H1 (cell line): ENCODE measurements around the gene PDGFA. TPM values are rescaled to one million over a fixed set of nuclear protein-coding genes. Genes with fewer than 3 reads are reported as not detected.

Experiments used
- CTCF ChIA-PET: fragments of 300-600 bp; sonication (Branson Sonifier 250); formaldehyde crosslinking; loops from one replicate; lab custom pipeline; 2021; ENCODE audit not compliant: partially characterized antibody; lab: Charles Lee
- POLR2A ChIA-PET: fragments of 300-600 bp; sonication (Branson Sonifier 250); formaldehyde crosslinking; loops from one replicate; lab custom pipeline; 2021; ENCODE audit warnings: inconsistent platforms; ENCODE audit not compliant: partially characterized antibody; lab: Charles Lee
- DNase-seq, 2 experiments: peaks; one replicate each; pipeline versions ENCODE4 v3.0.0 to v3.0.0-alpha.2; 2010 to 2022; ENCODE audit warnings: low spot score in 2 of 2, low read depth in 1 of 2, mixed read lengths in 1 of 2
- FAIRE-seq: peaks from 2 replicates; lab custom pipeline; 2011; peaks lifted over from hg19 to GRCh38; lab: Jason Lieb, UNC
- H2AFZ ChIP-seq: 2 replicates; pipeline ENCODE4 v1.8.1; 2012; ENCODE audit warnings: low read length, inconsistent platforms
- H2AK5ac ChIP-seq: 2 replicates; pipeline ENCODE4 v1.6.1; 2013; ENCODE audit warnings: low read depth, low read length
- H2BK120ac ChIP-seq: replicated peaks from 2 replicates; pipeline ENCODE3; 2013; ENCODE audit warnings: low read depth, low read length, inconsistent platforms
- H2BK12ac ChIP-seq: 2 replicates; pipeline ENCODE4 v1.6.1; 2013; ENCODE audit warnings: low read depth, low read length
- H2BK15ac ChIP-seq: 2 replicates; pipeline ENCODE4 v1.6.1; 2013; ENCODE audit warnings: low read length
- H2BK20ac ChIP-seq: 2 replicates; pipeline ENCODE4 v1.6.1; 2013; ENCODE audit warnings: low read length
- H2BK5ac ChIP-seq: 2 replicates; pipeline ENCODE4 v1.6.1; 2013; ENCODE audit warnings: low read depth, low read length
- H3K14ac ChIP-seq: 2 replicates; pipeline ENCODE4 v1.6.1; 2013; ENCODE audit warnings: inconsistent platforms; ENCODE audit not compliant: insufficient read length
- H3K18ac ChIP-seq: 2 replicates; pipeline ENCODE4 v1.6.1; 2013; ENCODE audit warnings: low read length; ENCODE audit errors: extremely low read depth
- H3K23ac ChIP-seq: 2 replicates; pipeline ENCODE4 v1.6.1; 2013; ENCODE audit warnings: inconsistent platforms; ENCODE audit not compliant: insufficient read length
- H3K23me2 ChIP-seq: 2 replicates; pipeline ENCODE4 v1.6.1; 2013; ENCODE audit warnings: low read depth, low read length
- H3K27ac ChIP-seq: 2 replicates; pipeline ENCODE4 v1.6.1; 2011; ENCODE audit warnings: low read depth, low read length, inconsistent platforms
- H3K27me3 ChIP-seq, 4 experiments: replicated peaks in 1 of 4; 1 replicate in 1 of 4; 2 replicates in 3 of 4; pipeline versions ENCODE4 v1.6.1 to v1.8.1; 2011 to 2013; ENCODE audit warnings: low read length in 3 of 4, mild to moderate bottlenecking in 3 of 4, inconsistent platforms in 2 of 4, mixed read lengths in 2 of 4, moderate library complexity in 1 of 4; ENCODE audit not compliant: control insufficient read depth in 3 of 4, insufficient read depth in 3 of 4; ENCODE audit errors: extremely low read depth in 1 of 4
- H3K36me3 ChIP-seq, 4 experiments: 2 replicates each; pipeline versions ENCODE4 v1.6.1 to v1.8.1; 2011 to 2013; ENCODE audit warnings: mild to moderate bottlenecking in 4 of 4, low read length in 3 of 4, moderate library complexity in 2 of 4, control low read depth in 1 of 4, inconsistent platforms in 1 of 4; ENCODE audit not compliant: insufficient read depth in 4 of 4, control insufficient read depth in 2 of 4
- H3K4ac ChIP-seq: replicated peaks from 2 replicates; pipeline ENCODE3; 2013; ENCODE audit warnings: low read length, low read depth, mixed read lengths, inconsistent platforms; ENCODE audit not compliant: insufficient read length
- H3K4me1 ChIP-seq, 4 experiments: replicated peaks in 1 of 4; 1 replicate in 1 of 4; 2 replicates in 3 of 4; pipeline versions ENCODE4 v1.6.1 to v1.8.1; 2011 to 2013; ENCODE audit warnings: low read length in 3 of 4, inconsistent platforms in 2 of 4, mixed read lengths in 1 of 4; ENCODE audit not compliant: insufficient read depth in 4 of 4, control insufficient read depth in 3 of 4
- H3K4me2 ChIP-seq, 2 experiments: 2 replicates each; pipeline versions ENCODE4 v1.6.1 to v1.8.1; 2011 to 2013; ENCODE audit warnings: low read depth in 2 of 2, low read length in 2 of 2, control low read depth in 1 of 2, inconsistent platforms in 1 of 2, mild to moderate bottlenecking in 1 of 2; ENCODE audit not compliant: insufficient read depth in 1 of 2
- H3K4me3 ChIP-seq, 4 experiments: fragments of 200-600, 300-600 bp in 1 of 4; sonication (generic), shearing (Covaris generic), sonication (Bioruptor Twin) in 1 of 4; 2 replicates each; pipeline versions ENCODE4 v1.5.1 to v1.8.1; 2011 to 2016; ENCODE audit warnings: low read length in 4 of 4, low read depth in 3 of 4, control low read depth in 2 of 4, inconsistent platforms in 2 of 4, mild to moderate bottlenecking in 2 of 4, mixed read lengths in 1 of 4, moderate library complexity in 1 of 4; ENCODE audit not compliant: insufficient read depth in 2 of 4; ENCODE audit errors: extremely low read depth in 1 of 4
- H3K56ac ChIP-seq: replicated peaks from 2 replicates; pipeline ENCODE3; 2013; ENCODE audit warnings: low read depth, mild to moderate bottlenecking, mixed read lengths, low read length, inconsistent platforms; ENCODE audit not compliant: insufficient read length
- H3K79me1 ChIP-seq: 2 replicates; pipeline ENCODE4 v1.6.1; 2013; ENCODE audit warnings: low read depth, low read length, control low read depth
- H3K79me2 ChIP-seq, 2 experiments: 2 replicates each; pipeline versions ENCODE4 v1.6.1 to v1.8.1; 2012 to 2013; ENCODE audit warnings: low read length in 2 of 2, mild to moderate bottlenecking in 2 of 2, inconsistent platforms in 1 of 2; ENCODE audit not compliant: insufficient read depth in 2 of 2, control insufficient read depth in 1 of 2
- H3K9ac ChIP-seq, 4 experiments: replicated peaks in 1 of 4; 1 replicate in 1 of 4; 2 replicates in 3 of 4; pipeline versions ENCODE4 v1.6.1 to v1.8.1; 2011 to 2013; ENCODE audit warnings: low read depth in 3 of 4, low read length in 3 of 4, control low read depth in 2 of 4, mild to moderate bottlenecking in 2 of 4, moderate library complexity in 2 of 4, inconsistent platforms in 1 of 4; ENCODE audit errors: extremely low read depth in 1 of 4
- H3K9me3 ChIP-seq, 2 experiments: 2 replicates each; pipeline versions ENCODE4 v1.6.1 to v1.8.1; 2012 to 2013; ENCODE audit warnings: mild to moderate bottlenecking in 2 of 2, moderate library complexity in 2 of 2, control low read depth in 1 of 2, inconsistent platforms in 1 of 2, low read depth in 1 of 2, low read length in 1 of 2, mixed read lengths in 1 of 2; ENCODE audit not compliant: insufficient read depth in 2 of 2
- H4K20me1 ChIP-seq, 2 experiments: replicated peaks in 1 of 2; 2 replicates each; pipeline versions ENCODE3 to v1.8.1; 2011 to 2013; ENCODE audit warnings: inconsistent platforms in 2 of 2, low read length in 2 of 2, mild to moderate bottlenecking in 1 of 2; ENCODE audit not compliant: insufficient read depth in 2 of 2, control insufficient read depth in 1 of 2
- H4K5ac ChIP-seq: 2 replicates; pipeline ENCODE4 v1.6.1; 2013; ENCODE audit warnings: low read length, low read depth, mixed read lengths, inconsistent platforms; ENCODE audit not compliant: insufficient read length
- H4K8ac ChIP-seq: 2 replicates; pipeline ENCODE4 v1.8.0; 2013; ENCODE audit warnings: mild to moderate bottlenecking, moderate library complexity, low read length, inconsistent platforms; ENCODE audit not compliant: insufficient read depth; ENCODE audit errors: extremely low read depth
- H4K91ac ChIP-seq: replicated peaks from 2 replicates; pipeline ENCODE3; 2013; ENCODE audit warnings: low read length, mixed read lengths, inconsistent platforms; ENCODE audit not compliant: insufficient read length
- CEBPB ChIP-seq: IDR thresholded peaks from 2 replicates; pipeline ENCODE4 v1.6.1; 2012; ENCODE audit warnings: low read depth, low read length
- FOSL1 ChIP-seq: IDR thresholded peaks from 2 replicates; pipeline ENCODE4 v1.6.1; 2011; ENCODE audit warnings: mild to moderate bottlenecking, low read depth, low read length, moderate library complexity; ENCODE audit not compliant: insufficient read depth
- RAD21 ChIP-seq, 2 experiments: IDR thresholded peaks in 1 of 2; conservative IDR thresholded peaks in 1 of 2; 2 replicates each; pipeline ENCODE4 v1.6.1; 2011; ENCODE audit warnings: low read depth in 2 of 2, low read length in 2 of 2, improper control_type of control experiment in 1 of 2, inconsistent platforms in 1 of 2, mild to moderate bottlenecking in 1 of 2, moderate library complexity in 1 of 2
- RNF2 ChIP-seq: fragments of 200-900, 300-1000 bp; sonication (generic); IDR thresholded peaks from 2 replicates; pipeline ENCODE4 v1.7.1; 2016; ENCODE audit warnings: borderline replicate concordance, low read depth, mild to moderate bottlenecking, antibody characterized with exemption, low read length; ENCODE audit not compliant: poor library complexity, severe bottlenecking; ENCODE audit errors: missing control alignments
- RXRA ChIP-seq: IDR thresholded peaks from 2 replicates; pipeline ENCODE4 v1.6.1; 2011; ENCODE audit warnings: low read depth, mild to moderate bottlenecking, low read length, moderate library complexity; ENCODE audit not compliant: insufficient read depth
- SP2 ChIP-seq: IDR thresholded peaks from 2 replicates; pipeline ENCODE4 v1.6.1; 2012; ENCODE audit warnings: mild to moderate bottlenecking, low read length, inconsistent platforms
- TAF1 ChIP-seq: IDR thresholded peaks from 2 replicates; pipeline ENCODE4 v1.6.1; 2011; ENCODE audit warnings: mild to moderate bottlenecking, low read depth, low read length
- WGBS, 2 experiments: shearing (Covaris generic) in 1 of 2; methylation state at CpG; one replicate each; pipeline versions ENCODE4 v1.1.6 to v1.1.7; 2013 to 2015; ENCODE audit warnings: low lambda C conversion rate in 2 of 2, mixed read lengths in 2 of 2, inconsistent platforms in 1 of 2, low coverage in 1 of 2, missing lambda C conversion rate in 1 of 2; ENCODE audit not compliant: insufficient replicate concordance in 2 of 2, insufficient coverage in 1 of 2, insufficient read length in 1 of 2; ENCODE audit errors: extremely low coverage in 1 of 2, missing lambda C conversion rate in 1 of 2; 5-methylcytosine and 5-hydroxymethylcytosine counted together
- polyA plus RNA-seq, 7 experiments: library from polyadenylated mRNA; depleted of rRNA in 3 of 7; stranded (reverse) in 5 of 7; unstranded in 2 of 7; fragments of >200 nt in 5 of 7; fragments of 200-250 nt in 2 of 7; gene quantifications; 1 replicate in 5 of 7; 2 replicates in 1 of 7; 4 replicates in 1 of 7; pipeline versions ENCODE4 v1.2.1 to v1.2.3, GENCODE V29; 2011 to 2013; ENCODE audit warnings: missing spikeins in 2 of 7, mixed read lengths in 2 of 7
- total RNA-seq: library from RNA; stranded (reverse); fragmentation: NEBNext Ultra II Directional; extraction: Animal tissue kit (Norgen Biotek cat#: 25700); gene quantifications from 2 replicates; pipeline ENCODE4 v1.2.1, GENCODE V29; 2021

PDGFA gene
- total and polyA plus RNA-seq, 2 of the 8 experiments (the other 6 are each of a cell fraction or from before 2014, with no cell fraction given), result 21.1 to 43.0 TPM

DNA sequence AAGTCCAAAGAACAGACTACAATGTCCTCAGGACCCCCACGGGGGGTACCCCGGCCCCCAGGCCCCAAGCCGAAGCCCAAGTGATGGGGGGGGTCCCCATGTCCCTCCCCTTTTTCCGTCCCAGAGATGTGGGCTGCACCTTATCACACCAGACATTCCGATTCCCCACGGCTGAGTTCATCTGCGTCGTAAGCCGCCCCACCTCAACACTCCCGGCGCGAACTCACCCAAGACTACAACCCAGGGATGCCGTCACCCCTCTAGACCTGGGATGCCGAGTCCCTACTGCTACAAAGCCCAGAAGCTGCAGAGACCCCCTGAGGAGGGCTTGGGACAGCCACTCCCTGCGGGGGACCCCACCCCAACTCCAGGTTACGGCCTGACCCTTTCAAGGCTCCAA is 14.5 kb downstream of the PDGFA start:
- no peak overlapping the region for H3K4me3 ChIP-seq
- H3K23ac ChIP-seq, result no peak overlapping the region
- no peak overlapping the region for H2BK12ac ChIP-seq
- H3K56ac ChIP-seq, result no peak overlapping the region
- peaks cover 2% of the 10 kb centered on the region for H3K79me1 ChIP-seq
- no peak overlapping the region for H4K91ac ChIP-seq
- WGBS, 2 experiments, result 89% methylated on average over 15 of the region's 16 CpGs; no CpG with 5 or more reads in 1 of the 2 experiments
- peaks cover 0 to 5% of the 10 kb centered on the region in 2 experiments; a peak in 1 of 4 replicates for H3K79me2 ChIP-seq
- H3K4ac ChIP-seq, result no peak overlapping the region
- H2BK20ac ChIP-seq, result no peak overlapping the region
- DNase-seq (no peak), FAIRE-seq (no peak)
- H3K9ac ChIP-seq, result no peak overlapping the region
- no peak overlapping the region for H2BK120ac ChIP-seq
- H4K20me1 ChIP-seq, result peaks cover 4 to 13% of the 10 kb centered on the region in 2 experiments
- H3K36me3 ChIP-seq, result peaks cover 2 to 34% (median 18%) of the 10 kb centered on the region in 4 experiments; a peak in 7 of 8 replicates
- no peak overlapping the region for H3K18ac ChIP-seq
- H2BK15ac ChIP-seq, result no peak overlapping the region
- ChIA-PET POLR2A (interaction anchor here (0.6 to 1.6 kb wide), 2 partner anchors 9 kb away, joined by 3 to 5 read pairs; no protein-coding TSS in a partner anchor), CTCF (no interaction called here)
- H2BK5ac ChIP-seq, result no peak overlapping the region
- H2AK5ac ChIP-seq, result no peak overlapping the region
- H3K27me3 ChIP-seq, result no peaks in the 10 kb centered on the region; a peak in 1 of 7 replicates
- no peak overlapping the region for H3K4me2 ChIP-seq
- no peak overlapping the region for H3K14ac ChIP-seq
- TF ChIP-seq FOSL1 (no peak), CEBPB (no peak), TAF1 (no peak), RXRA (no peak), RNF2 (no peak), RAD21 (IDR thresholded peaks at IDR 0.05 in 1 of 2, conservative IDR thresholded peaks at IDR 0.05 in 1 of 2; ENCODE audit: low read depth in 2 of 2, low read length in 2 of 2) (no peak), SP2 (no peak)
- H3K23me2 ChIP-seq, result no peaks in the 10 kb centered on the region; the same call in 1 of the 2 replicates
- H2AFZ ChIP-seq, result no peak overlapping the region
- H3K9me3 ChIP-seq, result no peaks in the 10 kb centered on the region
- H3K4me1 ChIP-seq, result peaks cover 0 to 3% (median 0%) of the 10 kb centered on the region in 4 experiments; a peak in 2 of 7 replicates
- no peak overlapping the region for H4K5ac ChIP-seq
- H3K27ac ChIP-seq, result no peak overlapping the region
- H4K8ac ChIP-seq, result no peak overlapping the region
